Endothelial cell of umbilical vein (primary cell): ENCODE data around the gene ANGPTL5. TPM values are rescaled to one million over a fixed set of nuclear protein-coding genes. Genes with fewer than 3 reads are reported as not detected.

Experiments
- BruUV-seq: library from RNA; stranded (reverse); fragments of 400-500 nt; replicated peaks from 2 replicates; lab custom pipeline; 2021; lab: Mats Ljungman, UMichigan
- CTCF ChIA-PET: fragments of 300-600, 350-600 bp; sonication (Branson Sonifier 250); formaldehyde crosslinking; loops from one replicate; lab custom pipeline; 2021; ENCODE audit warnings: antibody characterized with exemption, inconsistent platforms; lab: Charles Lee
- POLR2A ChIA-PET: fragments of 300-600, 350-600 bp; sonication (Branson Sonifier 250); formaldehyde crosslinking; loops from one replicate; lab custom pipeline; 2021; ENCODE audit warnings: antibody characterized with exemption, inconsistent platforms; lab: Charles Lee
- DNase-seq: peaks from one replicate; pipeline ENCODE4 v3.0.0-alpha.2; 2011; ENCODE audit warnings: low read depth, low spot score
- FAIRE-seq: peaks from 2 replicates; lab custom pipeline; 2011; peaks lifted over from hg19 to GRCh38; lab: Jason Lieb, UNC
- H2AFZ ChIP-seq: 2 replicates; pipeline ENCODE4 v1.6.0; 2012; ENCODE audit warnings: low read depth, low read length, control low read depth, inconsistent platforms
- H3K27ac ChIP-seq: 2 replicates; pipeline ENCODE4 v1.5.1; 2011; ENCODE audit warnings: low read depth, mild to moderate bottlenecking, control low read depth, low read length, moderate library complexity; ENCODE audit not compliant: insufficient read depth
- H3K27me3 ChIP-seq, 2 experiments: 2 replicates each; pipeline versions ENCODE4 v1.6.0 to v1.6.1; 2011; ENCODE audit warnings: low read length in 2 of 2, mixed read lengths in 1 of 2; ENCODE audit not compliant: control insufficient read depth in 2 of 2, insufficient read depth in 2 of 2
- H3K36me3 ChIP-seq, 2 experiments: 2 replicates in 1 of 2; 3 replicates in 1 of 2; pipeline ENCODE4 v1.5.1; 2011; ENCODE audit warnings: low read length in 2 of 2, mild to moderate bottlenecking in 1 of 2, moderate library complexity in 1 of 2; ENCODE audit not compliant: control insufficient read depth in 2 of 2, insufficient read depth in 2 of 2; ENCODE audit errors: extremely low read depth in 1 of 2
- H3K4me1 ChIP-seq: 3 replicates; pipeline ENCODE4 v1.5.1; 2011; ENCODE audit warnings: mild to moderate bottlenecking, low read length; ENCODE audit not compliant: control insufficient read depth, insufficient read depth; ENCODE audit errors: extremely low read depth
- H3K4me2 ChIP-seq: 2 replicates; pipeline ENCODE4 v1.6.1; 2011; ENCODE audit warnings: low read length, control low read depth, mixed read lengths; ENCODE audit not compliant: insufficient read depth
- H3K4me3 ChIP-seq, 3 experiments: fragments of 200-600 bp in 1 of 3; sonication (generic), shearing (Covaris generic) in 1 of 3; replicated peaks in 1 of 3; 2 replicates each; pipeline ENCODE4 v1.5.1; 2011 to 2016; ENCODE audit warnings: control low read depth in 3 of 3, low read length in 3 of 3, mild to moderate bottlenecking in 2 of 3, inconsistent platforms in 1 of 3, low read depth in 1 of 3, moderate library complexity in 1 of 3; ENCODE audit not compliant: insufficient read depth in 1 of 3
- H3K79me2 ChIP-seq: 2 replicates; pipeline ENCODE4 v1.6.0; 2012; ENCODE audit warnings: low read length, inconsistent platforms; ENCODE audit not compliant: control insufficient read depth, insufficient read depth
- H3K9ac ChIP-seq: replicated peaks from 2 replicates; pipeline ENCODE3; 2011; ENCODE audit warnings: low read length, control low read depth; ENCODE audit not compliant: insufficient read depth; ENCODE audit errors: extremely low read depth
- H3K9me1 ChIP-seq: replicated peaks from 3 replicates; pipeline ENCODE4 v1.6.0; 2011; ENCODE audit warnings: mild to moderate bottlenecking, low read length; ENCODE audit not compliant: control insufficient read depth, insufficient read depth; ENCODE audit errors: extremely low read depth
- H3K9me3 ChIP-seq: replicated peaks from 2 replicates; pipeline ENCODE4 v1.5.1; 2012; ENCODE audit warnings: low read length, inconsistent platforms; ENCODE audit not compliant: control insufficient read depth, insufficient read depth
- H4K20me1 ChIP-seq: replicated peaks from 2 replicates; pipeline ENCODE3; 2011; ENCODE audit warnings: mild to moderate bottlenecking, low read length; ENCODE audit not compliant: control insufficient read depth, insufficient read depth; ENCODE audit errors: extremely low read depth
- CTCF ChIP-seq, 2 donors: IDR thresholded peaks; 1 replicate in 1 of 2; 2 replicates in 1 of 2; pipeline ENCODE4 v1.5.1; 2011; ENCODE audit warnings: low read length in 2 of 2, mild to moderate bottlenecking in 2 of 2, moderate library complexity in 2 of 2, control low read depth in 1 of 2, inconsistent platforms in 1 of 2, low read depth in 1 of 2; ENCODE audit not compliant: insufficient read depth in 1 of 2; ENCODE audit errors: extremely low read depth in 1 of 2
- EZH2 ChIP-seq: IDR thresholded peaks from 2 replicates; pipeline ENCODE4 v1.6.1; 2012; ENCODE audit warnings: borderline replicate concordance, low read depth, mild to moderate bottlenecking, moderate library complexity, low read length, inconsistent platforms; ENCODE audit not compliant: severe bottlenecking
- FOS ChIP-seq: IDR thresholded peaks from 2 replicates; pipeline ENCODE4 v1.6.1; 2011; ENCODE audit warnings: mild to moderate bottlenecking, low read length, moderate library complexity, borderline replicate concordance; ENCODE audit not compliant: insufficient read depth
- GATA2 ChIP-seq: IDR thresholded peaks from 2 replicates; pipeline ENCODE4 v1.7.0; 2011; ENCODE audit warnings: low read depth, mild to moderate bottlenecking, moderate library complexity, mixed read lengths, low read length; ENCODE audit not compliant: insufficient read length, insufficient read depth
- JUN ChIP-seq: IDR thresholded peaks from 2 replicates; pipeline ENCODE4 v1.6.1; 2011; ENCODE audit warnings: borderline replicate concordance, low read depth; ENCODE audit not compliant: insufficient read length, insufficient read depth
- MAX ChIP-seq: IDR thresholded peaks from 2 replicates; pipeline ENCODE4 v1.6.1; 2011; ENCODE audit not compliant: insufficient read depth, insufficient read length
- MYC ChIP-seq: IDR thresholded peaks from one replicate; pipeline ENCODE4 v1.6.1; 2011; ENCODE audit warnings: mild to moderate bottlenecking, low read depth, low read length
- POLR2A ChIP-seq: IDR thresholded peaks from 2 replicates; pipeline ENCODE4 v1.6.1; 2012; ENCODE audit warnings: low read depth, mild to moderate bottlenecking, control low read depth, low read length
- POLR2AphosphoS5 ChIP-seq: IDR thresholded peaks from 2 replicates; pipeline ENCODE4 v1.6.1; 2012; ENCODE audit warnings: low read depth, mild to moderate bottlenecking, control low read depth, low read length, moderate library complexity; ENCODE audit not compliant: insufficient read depth
- dilution Hi-C: fragments of 300-500 bp; cut with MboI; formaldehyde crosslinking; loops from one replicate; pipeline ENCODE4 v1.15.0; 2019; ENCODE audit warnings: low sequenced_read_pairs; ENCODE audit not compliant: extremely low pct_ligation_motif_present
- intact Hi-C: fragments of 100-400 bp; cut with micrococcal nuclease; formaldehyde crosslinking; loops from one replicate; pipeline ENCODE4 v1.10.0; 2022
- polyA plus RNA-seq, 4 experiments: library from polyadenylated mRNA; depleted of rRNA in 3 of 4; stranded (reverse) in 3 of 4; unstranded in 1 of 4; fragments of >200 nt; gene quantifications; 2 replicates each; pipeline versions ENCODE4 v1.2.1 to v1.2.3, GENCODE V29; 2011 to 2012; ENCODE audit warnings: missing spikeins in 1 of 4
- total RNA-seq: library from RNA; stranded (reverse); gene quantifications from 2 replicates; pipeline ENCODE4 v1.2.3, GENCODE V29; 2021

ANGPTL5 gene
- total and polyA plus RNA-seq, 2 donors (not counting 3 experiments of a cell fraction or from before 2014, with no cell fraction given), result 0.12 TPM; not detected in 1

- no peak overlapping the region for H2AFZ ChIP-seq
- no peak overlapping the region for H3K4me3 ChIP-seq
- TF ChIP-seq FOS (peak; percentile 74), MAX (no peak), MYC (no peak), GATA2 (peak; percentile 98), JUN (peak; percentile 72), POLR2AphosphoS5 (peak; percentile 97), POLR2A (peak; percentile 89), EZH2 (no peak), CTCF (IDR thresholded peaks at IDR 0.05; ENCODE audit: extremely low read depth in 1 of 2, insufficient read depth in 1 of 2, low read depth in 1 of 2, low read length in 2 of 2) (no peak)
- H3K9me3 ChIP-seq, result no peaks in the 10 kb centered on the region
- H3K27me3 ChIP-seq, result no peaks in the 10 kb centered on the region
- peak; percentile 89 for FAIRE-seq
- no peaks in the 10 kb centered on the region for H3K9me1 ChIP-seq
- H3K36me3 ChIP-seq, result no peaks in the 10 kb centered on the region
- intact Hi-C loops (loop anchor here (1.0 to 10.0 kb wide), 5 partner anchors 42 to 1714 kb away; no protein-coding TSS in a partner anchor), dilution Hi-C loops (no loop called here)
- peak; percentile 97 for DNase-seq
- H3K4me2 ChIP-seq, result peak overlapping the region; percentile 90
- ChIA-PET CTCF (interaction anchor here (0.8 to 4.5 kb wide), 9 partner anchors 8 to 381 kb away, joined by 3 to 51 read pairs (median 5); no protein-coding TSS in a partner anchor), POLR2A (interaction anchor here (1.3 kb wide), 1 partner anchor 50 kb away, joined by 6 read pairs; no protein-coding TSS in a partner anchor)
- H3K4me1 ChIP-seq, result peaks cover 42% of the 10 kb centered on the region
- no TSS peak for BruUV-seq
- peak overlapping the region; percentile 100 for H3K27ac ChIP-seq
- no peaks in the 10 kb centered on the region for H4K20me1 ChIP-seq
- H3K79me2 ChIP-seq, result peaks cover 2% of the 10 kb centered on the region
- H3K9ac ChIP-seq, result peak overlapping the region; percentile 89
Measured at GRCh38 chr11:101912823-101913284, 3.5 kb downstream of the ANGPTL5 start.
